ACC112 (cell line): ENCODE measurements around the gene ACSM6.

Experiments used
- H2AFZ ChIP-seq: fragments of 200-600 bp; sonication (generic); one replicate; pipeline ENCODE4 v1.6.0; 2017; ENCODE audit warnings: antibody characterized with exemption, low read length; ENCODE audit not compliant: unreplicated experiment
- H3K27ac ChIP-seq: fragments of 200-600 bp; sonication (generic); 2 replicates; pipeline ENCODE4 v1.5.1; 2014; ENCODE audit warnings: low read depth, mild to moderate bottlenecking, antibody characterized with exemption, low read length, moderate library complexity
- H3K27me3 ChIP-seq: fragments of 200-600 bp; sonication (generic); 2 replicates; pipeline ENCODE4 v1.6.1; 2014; ENCODE audit warnings: mild to moderate bottlenecking, antibody characterized with exemption, low read length, moderate library complexity, mixed read lengths; ENCODE audit not compliant: insufficient read depth
- H3K36me3 ChIP-seq: fragments of 200-600 bp; sonication (generic); 2 replicates; pipeline ENCODE4 v1.6.1; 2016; ENCODE audit warnings: mild to moderate bottlenecking, antibody characterized with exemption, low read length, moderate library complexity, mixed read lengths; ENCODE audit not compliant: insufficient read depth
- H3K4me1 ChIP-seq: fragments of 200-600 bp; sonication (generic); one replicate; pipeline ENCODE4 v1.6.1; 2016; ENCODE audit warnings: low read length, mixed read lengths; ENCODE audit not compliant: insufficient read depth, unreplicated experiment, control insufficient read depth
- H3K4me3 ChIP-seq: fragments of 200-600 bp; sonication (generic); 2 replicates; pipeline ENCODE4 v1.5.1; 2014; ENCODE audit warnings: mild to moderate bottlenecking, low read depth, low read length
- H3K79me2 ChIP-seq: fragments of 200-600 bp; sonication (generic); one replicate; pipeline ENCODE4 v1.6.0; 2016; ENCODE audit warnings: low read length; ENCODE audit not compliant: control insufficient read depth, unreplicated experiment, insufficient read depth

ACSM6 gene

GRCh38 chr10:95267251-95267650, 73.2 kb downstream of the ACSM6 start:
- Histone ChIP-seq H3K27ac (peak overlapping the region; percentile 70), H2AFZ (no peak overlapping the region), H3K4me1 (peaks cover 22% of the 10 kb centered on the region), H3K36me3 (no peaks in the 10 kb centered on the region), H3K79me2 (peaks cover 8% of the 10 kb centered on the region), H3K27me3 (no peaks in the 10 kb centered on the region), H3K4me3 (no peak overlapping the region)

GRCh38 chr10:95268438-95268837, 74.4 kb downstream of the ACSM6 start:
- no peak overlapping the region for H2AFZ ChIP-seq
- no peaks in the 10 kb centered on the region for H3K27me3 ChIP-seq
- peaks cover 14% of the 10 kb centered on the region for H3K79me2 ChIP-seq
- no peaks in the 10 kb centered on the region for H3K36me3 ChIP-seq
- peak overlapping the region; percentile 70 for H3K27ac ChIP-seq
- H3K4me1 ChIP-seq, result peaks cover 29% of the 10 kb centered on the region
- no peak overlapping the region for H3K4me3 ChIP-seq

- H3K27ac ChIP-seq, result peak overlapping the region; percentile 87
Measured at GRCh38 chr10:95273393-95274312, 79.6 kb downstream of the ACSM6 start.

DNA sequence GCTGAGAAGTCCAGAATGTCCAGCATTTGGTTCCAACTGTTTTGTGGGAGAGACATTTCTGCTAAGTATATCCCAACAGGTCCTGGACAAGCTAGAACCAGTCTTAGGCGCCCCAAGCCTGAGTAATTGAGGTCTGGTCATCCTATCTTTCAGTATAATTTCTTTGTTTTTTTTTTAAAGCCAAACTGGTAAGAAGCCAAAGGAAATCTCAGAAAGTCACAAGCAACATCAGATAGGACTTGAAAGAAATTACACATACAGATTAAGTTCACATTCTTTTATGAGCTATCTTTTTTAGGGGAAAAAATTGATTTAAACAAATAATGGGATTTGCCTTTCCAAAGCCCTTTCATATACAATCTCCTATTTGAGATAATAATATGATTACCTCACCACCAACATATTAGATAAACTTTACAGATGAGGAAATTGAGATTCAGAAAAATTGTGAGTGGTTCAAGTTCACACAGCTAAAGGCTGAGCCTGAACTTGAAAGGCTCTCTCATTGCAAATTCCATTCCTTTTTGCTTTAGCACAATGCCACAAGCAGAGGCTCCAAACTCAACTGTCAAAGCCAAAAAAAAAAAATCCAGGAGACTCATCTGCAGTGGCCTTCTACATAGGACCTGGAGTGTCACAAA, 81.8 kb downstream of the ACSM6 start:
- H2AFZ ChIP-seq, result no peak overlapping the region
- peak overlapping the region; percentile 87 for H3K27ac ChIP-seq
- H3K27me3 ChIP-seq, result no peaks in the 10 kb centered on the region
- peaks cover 55% of the 10 kb centered on the region for H3K79me2 ChIP-seq
- H3K4me1 ChIP-seq, result peaks cover 73% of the 10 kb centered on the region
- H3K4me3 ChIP-seq, result 0 out of 2 replicates have a peak overlapping the region, but pooled peaks have one; percentile 5
- H3K36me3 ChIP-seq, result no peaks in the 10 kb centered on the region

More at GRCh38 chr10:95273393-95274312, 79.6 kb downstream of the ACSM6 start:
- peaks cover 60% of the 10 kb centered on the region for H3K4me1 ChIP-seq
- peak overlapping the region; percentile 14 for H2AFZ ChIP-seq
- peak overlapping the region; percentile 52 for H3K4me3 ChIP-seq
- peaks cover 47% of the 10 kb centered on the region for H3K79me2 ChIP-seq
- H3K27me3 ChIP-seq, result no peaks in the 10 kb centered on the region
- no peaks in the 10 kb centered on the region for H3K36me3 ChIP-seq

DNA sequence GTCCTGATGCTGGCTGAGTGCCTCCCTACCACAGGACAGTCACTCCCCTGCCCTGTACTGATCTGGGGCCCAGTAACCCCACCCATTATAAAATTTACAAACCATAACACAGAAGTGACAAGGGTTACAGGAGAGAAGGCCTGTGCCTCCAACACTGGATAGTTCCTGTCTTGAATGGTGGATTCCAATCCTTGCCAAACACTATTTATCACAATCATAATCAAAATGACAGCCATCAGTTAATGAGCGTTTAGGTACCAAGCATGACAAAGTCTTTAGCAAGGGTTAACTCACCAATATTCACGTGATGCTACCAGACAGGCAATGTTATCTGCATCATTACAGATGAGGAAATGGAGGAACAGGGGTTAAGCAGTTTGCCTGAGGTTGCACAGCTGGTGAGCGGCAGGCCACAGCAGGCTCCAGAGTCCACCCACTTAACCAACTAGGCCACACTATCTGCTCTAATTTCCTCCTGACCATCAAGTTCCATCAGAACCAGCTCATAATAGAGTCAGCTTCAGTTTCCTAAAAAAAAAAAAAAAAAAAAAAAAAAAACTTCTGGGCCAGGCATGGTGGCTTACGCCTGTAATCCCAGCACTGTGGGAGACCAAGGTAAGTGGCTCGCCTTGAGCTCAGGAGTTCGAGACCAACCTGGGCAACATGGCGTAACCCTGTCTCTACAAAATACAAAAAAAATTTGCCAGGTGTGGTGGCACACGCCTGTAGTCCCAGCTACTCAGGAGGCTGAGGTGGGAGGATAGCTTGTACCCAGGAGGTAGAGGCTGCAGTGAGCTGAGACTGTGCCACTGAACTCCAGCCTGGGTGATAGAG, 82.5 kb downstream of the ACSM6 start:
- H3K27me3 ChIP-seq, result no peaks in the 10 kb centered on the region
- no peak overlapping the region for H3K4me3 ChIP-seq
- no peaks in the 10 kb centered on the region for H3K36me3 ChIP-seq
- H2AFZ ChIP-seq, result no peak overlapping the region
- peaks cover 60% of the 10 kb centered on the region for H3K79me2 ChIP-seq
- peak overlapping the region; percentile 87 for H3K27ac ChIP-seq
- H3K4me1 ChIP-seq, result peaks cover 74% of the 10 kb centered on the region

- H3K4me3 ChIP-seq, result no peak overlapping the region
- no peaks in the 10 kb centered on the region for H3K27me3 ChIP-seq
- no peaks in the 10 kb centered on the region for H3K36me3 ChIP-seq
- H3K4me1 ChIP-seq, result peaks cover 74% of the 10 kb centered on the region
- no peak overlapping the region for H2AFZ ChIP-seq
- no peak overlapping the region; the same call in 1 of the 2 replicates for H3K27ac ChIP-seq
- peaks cover 63% of the 10 kb centered on the region for H3K79me2 ChIP-seq
Measured at GRCh38 chr10:95277201-95277570, 83.1 kb downstream of the ACSM6 start.

GRCh38 chr10:95277614-95278013, 83.6 kb downstream of the ACSM6 start:
- Histone ChIP-seq H3K27me3 (no peaks in the 10 kb centered on the region), H3K36me3 (no peaks in the 10 kb centered on the region), H3K4me1 (peaks cover 74% of the 10 kb centered on the region), H3K79me2 (peaks cover 63% of the 10 kb centered on the region), H3K4me3 (no peak overlapping the region), H2AFZ (no peak overlapping the region), H3K27ac (peak overlapping the region; percentile 50)
